ENCODE measurements around the gene CLEC9A.

Gene CLEC9A

GRCh38 chr12:10030446-10030845 is at the start of gene CLEC9A:
Gene CLEC9A (plus strand): TSS chr12:10030682. CDS start chr12:10052688, 22,006 bp downstream.
- no peak for DNase-seq (ENCODE audit: extremely low spot score)
- POLR2A ChIA-PET: no interaction called here
- TF ChIP-seq, protein P1, sequence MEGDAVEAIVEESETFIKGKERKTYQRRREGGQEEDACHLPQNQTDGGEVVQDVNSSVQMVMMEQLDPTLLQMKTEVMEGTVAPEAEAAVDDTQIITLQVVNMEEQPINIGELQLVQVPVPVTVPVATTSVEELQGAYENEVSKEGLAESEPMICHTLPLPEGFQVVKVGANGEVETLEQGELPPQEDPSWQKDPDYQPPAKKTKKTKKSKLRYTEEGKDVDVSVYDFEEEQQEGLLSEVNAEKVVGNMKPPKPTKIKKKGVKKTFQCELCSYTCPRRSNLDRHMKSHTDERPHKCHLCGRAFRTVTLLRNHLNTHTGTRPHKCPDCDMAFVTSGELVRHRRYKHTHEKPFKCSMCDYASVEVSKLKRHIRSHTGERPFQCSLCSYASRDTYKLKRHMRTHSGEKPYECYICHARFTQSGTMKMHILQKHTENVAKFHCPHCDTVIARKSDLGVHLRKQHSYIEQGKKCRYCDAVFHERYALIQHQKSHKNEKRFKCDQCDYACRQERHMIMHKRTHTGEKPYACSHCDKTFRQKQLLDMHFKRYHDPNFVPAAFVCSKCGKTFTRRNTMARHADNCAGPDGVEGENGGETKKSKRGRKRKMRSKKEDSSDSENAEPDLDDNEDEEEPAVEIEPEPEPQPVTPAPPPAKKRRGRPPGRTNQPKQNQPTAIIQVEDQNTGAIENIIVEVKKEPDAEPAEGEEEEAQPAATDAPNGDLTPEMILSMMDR (IDR thresholded peaks at IDR 0.05; ENCODE audit: control extremely low read depth, extremely low read depth, low read depth, missing control alignments): no peak
- CTCF ChIA-PET: interaction anchor here (1.3 to 2.1 kb wide), 2 partner anchors 21 to 113 kb away, joined by 3 to 4 read pairs; no protein-coding TSS in a partner anchor

- ChIA-PET POLR2A (no interaction called here), CTCF (interaction anchor here (0.9 kb wide), 1 partner anchor 11 kb away, joined by 3 read pairs; no protein-coding TSS in a partner anchor)
- TF ChIP-seq, protein P1 (IDR thresholded peaks at IDR 0.05; ENCODE audit: control extremely low read depth, extremely low read depth, low read depth, missing control alignments): no peak
- DNase-seq (ENCODE audit: extremely low spot score): no peak
Measured at GRCh38 chr12:9991876-9992275, 38.6 kb upstream of the CLEC9A start.

DNA sequence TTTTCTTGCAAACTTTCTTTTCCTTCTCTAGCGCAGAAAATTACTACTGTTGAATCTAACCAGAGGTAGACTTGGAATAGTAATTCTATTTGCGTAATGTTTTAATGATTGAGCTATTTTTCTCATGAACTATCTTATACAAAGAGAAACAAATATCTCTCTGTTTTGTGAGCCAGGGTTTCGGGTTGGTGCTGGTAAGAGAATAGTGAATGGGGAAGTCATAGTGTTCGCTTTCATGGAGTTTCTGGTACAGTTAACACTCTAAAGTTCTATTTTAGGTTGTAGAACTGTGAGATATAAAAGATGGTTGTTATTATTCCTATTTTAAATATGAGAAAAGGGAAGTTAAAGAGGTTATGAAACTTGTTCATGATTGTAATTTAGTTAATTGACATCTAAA is 38.2 kb upstream of the CLEC9A start:
- POLR2A ChIA-PET: no interaction called here
- TF ChIP-seq, protein P1 (IDR thresholded peaks at IDR 0.05; ENCODE audit: control extremely low read depth, extremely low read depth, low read depth, missing control alignments): no peak
- DNase-seq (ENCODE audit: extremely low spot score): no peak
- CTCF ChIA-PET: interaction anchor here (0.9 kb wide), 1 partner anchor 11 kb away, joined by 3 read pairs; no protein-coding TSS in a partner anchor

DNA sequence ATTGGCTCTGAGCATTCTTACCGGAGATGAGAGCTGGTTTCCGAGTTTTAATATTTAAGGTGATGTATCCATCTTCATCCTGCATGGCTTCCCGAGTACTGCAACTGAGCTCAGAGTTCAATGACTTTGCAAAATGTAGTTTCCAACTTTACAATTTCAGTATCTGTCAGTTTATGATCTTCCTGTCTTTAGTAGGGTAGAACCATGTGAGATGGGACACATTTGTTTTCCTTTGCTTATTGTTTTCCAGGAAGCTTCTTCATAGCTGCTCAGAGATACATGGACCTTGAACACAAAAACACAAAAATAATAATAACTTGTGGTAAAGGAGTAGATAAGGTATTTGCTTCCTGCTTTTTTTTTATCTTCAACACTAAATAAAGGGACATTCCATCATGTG is 31.5 kb upstream of the CLEC9A start, which contains the start of gene CLEC1B:
CLEC1B (minus strand) TSS at position 106 of the 400 bp plus-strand sequence; CDS start at position 85, 21 bp downstream.
- no peak for DNase-seq (ENCODE audit: extremely low spot score)
- POLR2A ChIA-PET: no interaction called here
- CTCF ChIA-PET: interaction anchor here (1.0 to 2.1 kb wide), 2 partner anchors 11 to 46 kb away, joined by 3 to 7 read pairs; partner anchors contain the start of gene CLEC12B
- TF ChIP-seq, protein P1 (IDR thresholded peaks at IDR 0.05; ENCODE audit: control extremely low read depth, extremely low read depth, low read depth, missing control alignments): no peak

DNA sequence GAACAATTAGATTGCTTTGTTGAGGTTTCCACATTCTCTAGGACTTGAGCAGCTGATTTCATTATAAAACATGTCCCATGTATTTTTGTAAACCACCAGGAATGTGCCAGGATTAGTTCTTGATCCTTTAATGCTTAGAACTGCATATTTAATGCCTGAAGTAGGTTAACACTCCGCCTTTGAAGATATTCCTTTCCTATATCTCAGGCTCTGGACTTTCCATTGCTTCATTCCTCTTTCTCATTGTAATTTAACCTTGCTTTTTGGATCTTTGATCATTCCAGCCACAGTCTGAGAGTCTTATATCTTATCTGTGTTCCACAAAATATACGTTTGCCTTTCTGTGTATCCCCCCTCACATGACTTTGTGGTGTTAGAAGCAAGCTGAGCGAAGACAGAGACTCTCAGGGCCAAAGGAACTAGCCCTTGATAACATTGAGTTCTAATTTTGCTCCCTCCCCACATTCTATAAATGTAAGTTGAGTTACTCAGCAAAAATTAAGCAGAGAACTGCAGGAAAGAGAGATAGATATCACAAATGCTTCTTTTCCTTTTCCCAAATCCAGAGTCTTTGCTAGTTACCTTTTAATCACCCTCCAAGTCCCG is 29.2 kb upstream of the CLEC9A start:
- no peak for DNase-seq (ENCODE audit: extremely low spot score)
- TF ChIP-seq, protein P1 (IDR thresholded peaks at IDR 0.05; ENCODE audit: control extremely low read depth, extremely low read depth, low read depth, missing control alignments): no peak
- CTCF ChIA-PET: interaction anchor here (1.2 kb wide), 2 partner anchors 12 kb away, joined by 3 to 4 read pairs; no protein-coding TSS in a partner anchor
- POLR2A ChIA-PET: no interaction called here

- no peak for DNase-seq (ENCODE audit: extremely low spot score)
- CTCF ChIA-PET: interaction anchor here (1.0 to 1.7 kb wide), 4 partner anchors 9 to 127 kb away, joined by 3 to 5 read pairs (median 4); no protein-coding TSS in a partner anchor
- POLR2A ChIA-PET: no interaction called here
- TF ChIP-seq, protein P1 (IDR thresholded peaks at IDR 0.05; ENCODE audit: control extremely low read depth, extremely low read depth, low read depth, missing control alignments): no peak
Measured at GRCh38 chr12:10012630-10013330, 17.7 kb upstream of the CLEC9A start.

Data from GM10248 (cell line).